ENCODE results near the gene CGB7.

Gene CGB7

GRCh38 chr19:49014870-49015255, 42.7 kb downstream of the CGB7 start:
- DNase-seq, result no peak

DNA sequence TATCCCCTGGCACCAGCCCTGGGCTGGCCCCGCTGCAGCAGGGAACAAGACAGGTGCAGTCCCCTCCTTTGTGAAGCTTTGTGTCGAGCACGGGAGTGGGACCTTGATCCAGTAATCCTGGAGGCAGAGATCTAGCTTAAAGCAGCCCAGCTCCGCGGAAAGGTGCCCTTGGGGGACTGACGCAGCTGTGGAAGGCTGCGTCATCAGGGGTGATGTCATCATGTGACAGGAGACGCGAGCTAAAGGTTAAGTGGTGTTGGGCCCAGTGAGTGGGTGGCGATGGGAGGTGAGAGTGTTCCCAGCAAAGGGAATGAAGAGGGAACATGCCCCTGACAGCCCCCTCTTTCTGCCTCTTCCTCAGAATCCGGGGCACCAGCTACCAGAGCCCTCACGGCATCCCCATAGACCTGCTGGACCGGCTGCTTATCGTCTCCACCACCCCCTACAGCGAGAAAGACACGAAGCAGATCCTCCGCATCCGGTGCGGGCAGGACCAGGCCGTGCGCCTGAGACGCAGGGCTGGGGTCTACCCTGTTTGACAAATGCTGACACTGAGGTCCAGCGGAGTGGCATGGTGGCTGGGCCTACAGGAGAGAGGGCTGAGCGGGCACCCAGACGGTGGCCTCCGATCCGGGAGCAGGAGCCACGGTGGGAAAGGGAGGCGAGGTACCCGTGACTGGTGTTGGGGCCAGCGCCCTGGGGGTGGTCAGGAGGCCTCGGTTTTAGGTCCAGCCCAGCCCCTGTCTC, 43.3 kb downstream of the CGB7 start:
- no peak for DNase-seq

DNA sequence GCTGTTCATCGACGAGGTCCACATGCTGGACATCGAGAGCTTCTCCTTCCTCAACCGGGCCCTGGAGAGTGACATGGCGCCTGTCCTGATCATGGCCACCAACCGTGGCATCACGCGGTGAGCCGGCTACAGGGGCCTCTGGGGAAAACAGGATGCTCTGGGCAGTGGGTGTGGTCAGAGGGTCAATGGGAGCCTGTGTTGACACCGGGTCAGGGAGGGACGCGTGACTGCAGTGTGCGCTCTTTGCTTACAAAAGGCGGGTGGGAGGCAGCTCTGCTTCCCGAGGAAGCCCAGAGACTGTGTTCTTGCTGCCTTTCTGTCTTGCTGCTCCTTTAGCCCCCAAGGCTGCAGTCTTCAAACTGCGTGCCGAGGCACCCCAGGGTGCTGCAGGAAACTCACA, 46.4 kb downstream of the CGB7 start:
- DNase-seq, result no peak

DNA sequence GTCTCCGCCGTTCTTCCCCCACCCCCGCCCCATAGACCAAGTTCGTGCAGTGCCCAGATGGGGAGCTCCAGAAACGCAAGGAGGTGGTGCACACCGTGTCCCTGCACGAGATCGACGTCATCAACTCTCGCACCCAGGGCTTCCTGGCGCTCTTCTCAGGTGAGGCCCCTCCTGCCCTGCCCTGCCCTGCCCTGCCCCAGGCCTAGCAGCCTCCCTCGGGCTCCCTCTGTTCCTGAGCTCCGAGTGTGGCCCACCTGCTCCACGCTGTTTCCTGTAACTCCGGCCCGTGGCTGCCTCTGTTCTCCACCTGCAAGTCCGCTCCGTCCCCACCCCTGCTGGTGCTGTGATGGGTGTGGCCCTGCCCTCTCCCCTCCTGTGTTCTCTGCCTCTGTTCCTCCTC, 47.1 kb downstream of the CGB7 start:
- DNase-seq, result no peak

DNA sequence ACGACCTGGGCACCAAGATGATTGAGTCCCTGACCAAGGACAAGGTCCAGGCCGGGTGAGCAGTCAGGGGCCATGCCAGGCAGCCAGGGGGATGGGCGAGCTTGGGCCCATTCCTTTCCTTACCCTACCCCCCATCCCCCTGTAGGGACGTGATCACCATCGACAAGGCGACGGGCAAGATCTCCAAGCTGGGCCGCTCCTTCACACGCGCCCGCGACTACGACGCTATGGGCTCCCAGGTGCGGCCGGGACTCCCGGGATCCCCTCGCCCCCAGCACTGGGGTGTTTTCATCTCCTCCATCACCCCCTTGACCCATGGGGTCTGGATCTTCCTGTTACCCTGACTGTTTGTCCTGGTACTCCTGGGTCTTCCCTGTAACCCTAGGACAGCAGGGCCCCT, 47.7 kb downstream of the CGB7 start:
- DNase-seq, result no peak

DNA sequence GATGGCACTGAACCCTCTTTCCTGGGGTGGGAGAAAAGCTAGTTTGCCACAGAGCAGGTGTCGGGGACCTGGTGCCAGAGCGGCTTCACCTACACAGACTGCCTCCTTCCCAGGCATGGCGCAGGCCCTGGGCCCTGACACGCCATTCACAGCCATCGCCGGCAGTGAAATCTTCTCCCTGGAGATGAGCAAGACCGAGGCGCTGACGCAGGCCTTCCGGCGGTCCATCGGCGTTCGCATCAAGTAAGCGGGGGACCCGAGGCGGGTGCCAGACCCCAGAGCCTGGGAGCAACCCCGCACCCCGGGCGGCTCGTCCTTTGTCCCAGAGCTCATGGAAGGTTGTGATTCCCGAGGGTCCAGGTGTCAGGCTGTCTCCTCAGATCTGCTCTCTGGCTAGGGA, 50.6 kb downstream of the CGB7 start:
- no peak for DNase-seq

- no peak for DNase-seq
These were observed 52.5 kb downstream of the CGB7 start for GRCh38 chr19:49004964-49005614.
